AG10803 (cell line): ENCODE data around the gene ADSS1.

Experiments
- DNase-seq: peaks from one replicate; pipeline ENCODE4 v3.0.0; 2010; ENCODE audit warnings: low read depth
- H3K4me3 ChIP-seq: 2 replicates; pipeline ENCODE4 v1.5.1; 2011; ENCODE audit warnings: mild to moderate bottlenecking, low read length, control low read depth
- TF ChIP-seq, protein P1 (sequence below): conservative IDR thresholded peaks from 2 replicates; pipeline ENCODE4 v1.5.1; 2011; ENCODE audit warnings: mild to moderate bottlenecking, low read length, control low read depth, inconsistent platforms

ADSS1 gene

DNA sequence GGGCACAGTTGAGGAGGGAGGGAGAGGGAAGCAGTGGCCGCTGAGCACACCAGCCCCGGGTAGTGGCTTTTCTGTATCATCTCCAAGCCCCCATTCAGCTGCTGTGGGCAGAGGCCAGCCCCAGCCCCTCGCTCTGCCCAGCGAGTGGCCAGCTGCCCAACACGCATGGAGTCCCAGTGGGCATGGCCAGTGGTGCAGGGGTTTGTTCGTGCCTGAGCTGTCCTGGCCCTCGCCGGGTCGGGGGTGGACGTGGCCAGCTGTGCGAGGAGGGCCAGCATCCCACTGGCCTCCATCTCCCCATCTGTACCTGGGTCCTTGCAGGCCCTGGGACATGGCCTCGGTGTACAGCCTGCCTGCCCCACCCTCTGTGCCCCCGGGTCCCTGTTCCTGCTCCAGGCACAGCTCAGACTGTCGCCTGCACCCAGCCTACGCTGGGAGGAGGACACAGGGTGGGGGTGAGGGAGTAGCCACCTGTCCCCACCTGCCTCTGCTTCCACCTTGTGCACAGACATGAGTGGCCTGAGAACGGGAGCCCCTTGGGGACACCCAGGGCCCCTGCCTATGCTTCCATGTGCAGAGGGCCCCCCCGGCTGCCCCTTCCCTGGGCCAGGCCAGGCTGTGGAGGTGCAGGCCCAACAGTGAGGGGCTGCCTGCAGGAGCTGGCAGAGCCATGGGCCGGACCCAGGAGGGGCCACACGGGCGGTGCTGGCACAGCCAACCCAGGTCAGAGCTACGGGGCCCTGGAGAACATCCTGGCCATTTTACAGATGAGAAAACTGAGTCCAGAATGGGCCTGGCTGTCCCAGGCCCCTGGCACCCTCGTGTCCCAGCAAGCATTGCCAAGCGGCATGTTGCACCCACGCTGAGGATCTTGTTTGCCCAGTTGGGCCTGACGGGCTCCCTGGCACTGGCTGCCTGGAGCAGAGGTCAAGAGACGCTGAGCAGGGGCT is 30.3 kb upstream of the ADSS1 start:
- DNase-seq, result no peak
- TF ChIP-seq, protein P1, sequence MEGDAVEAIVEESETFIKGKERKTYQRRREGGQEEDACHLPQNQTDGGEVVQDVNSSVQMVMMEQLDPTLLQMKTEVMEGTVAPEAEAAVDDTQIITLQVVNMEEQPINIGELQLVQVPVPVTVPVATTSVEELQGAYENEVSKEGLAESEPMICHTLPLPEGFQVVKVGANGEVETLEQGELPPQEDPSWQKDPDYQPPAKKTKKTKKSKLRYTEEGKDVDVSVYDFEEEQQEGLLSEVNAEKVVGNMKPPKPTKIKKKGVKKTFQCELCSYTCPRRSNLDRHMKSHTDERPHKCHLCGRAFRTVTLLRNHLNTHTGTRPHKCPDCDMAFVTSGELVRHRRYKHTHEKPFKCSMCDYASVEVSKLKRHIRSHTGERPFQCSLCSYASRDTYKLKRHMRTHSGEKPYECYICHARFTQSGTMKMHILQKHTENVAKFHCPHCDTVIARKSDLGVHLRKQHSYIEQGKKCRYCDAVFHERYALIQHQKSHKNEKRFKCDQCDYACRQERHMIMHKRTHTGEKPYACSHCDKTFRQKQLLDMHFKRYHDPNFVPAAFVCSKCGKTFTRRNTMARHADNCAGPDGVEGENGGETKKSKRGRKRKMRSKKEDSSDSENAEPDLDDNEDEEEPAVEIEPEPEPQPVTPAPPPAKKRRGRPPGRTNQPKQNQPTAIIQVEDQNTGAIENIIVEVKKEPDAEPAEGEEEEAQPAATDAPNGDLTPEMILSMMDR, result no peak
- H3K4me3 ChIP-seq, result no peak overlapping the region

DNA sequence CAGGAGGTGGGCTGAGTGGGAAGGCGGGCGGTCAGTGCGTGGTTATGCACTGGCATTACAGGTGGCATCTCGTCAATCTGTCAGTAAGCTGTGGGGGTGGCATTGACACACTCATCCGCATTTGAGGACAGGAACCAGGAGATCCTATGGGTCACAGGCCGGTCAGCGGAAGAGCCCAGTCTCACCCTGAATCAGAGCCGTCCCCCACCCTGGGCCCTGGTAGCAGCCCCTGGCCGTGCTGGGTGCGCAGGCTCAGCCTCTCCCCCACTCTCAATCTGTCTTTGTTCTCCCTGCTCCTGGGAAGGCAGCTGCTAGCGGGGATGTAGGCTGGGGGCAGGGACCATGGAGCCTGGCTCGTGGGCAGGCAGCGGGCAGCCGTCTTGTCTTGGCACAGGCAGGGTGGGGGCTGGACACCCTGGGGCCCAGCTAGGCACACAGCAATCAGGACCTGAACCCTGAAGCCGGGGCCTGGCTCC is 29.5 kb upstream of the ADSS1 start:
- H3K4me3 ChIP-seq, result no peak overlapping the region
- TF ChIP-seq, protein P1, result no peak
- DNase-seq, result no peak

DNA sequence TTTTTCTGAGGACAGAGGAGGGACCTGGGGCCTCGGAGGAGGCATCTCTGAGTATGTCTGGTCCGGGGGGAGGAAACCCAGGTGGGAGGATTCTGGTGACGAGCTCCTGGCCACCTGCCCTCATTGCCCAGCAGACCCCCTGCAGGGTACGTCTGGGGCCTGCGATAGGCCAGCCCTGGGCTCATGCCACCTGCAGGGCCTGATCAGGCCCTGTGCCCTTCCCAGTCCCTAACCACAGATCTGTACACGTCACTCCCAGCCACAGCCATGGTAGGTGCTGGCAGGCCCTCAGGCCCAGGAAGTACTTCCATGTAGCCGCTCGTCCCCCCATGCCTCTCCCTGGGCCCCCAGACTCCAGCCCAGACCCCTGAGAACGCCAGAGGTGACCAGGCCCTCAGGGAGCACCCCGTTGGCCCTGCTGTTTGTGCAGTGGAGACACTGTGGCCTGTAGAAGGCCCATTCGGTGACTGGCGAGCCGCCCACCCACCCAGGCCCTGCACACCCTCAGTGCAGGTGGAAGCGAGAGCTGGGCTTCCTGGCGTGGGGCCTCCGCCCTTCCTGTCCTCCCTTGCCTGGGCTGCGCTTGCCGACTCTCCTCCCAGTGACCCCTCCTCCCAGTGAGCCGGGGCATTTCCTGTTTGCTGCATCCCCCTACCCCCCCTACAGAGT is 28.9 kb upstream of the ADSS1 start:
- H3K4me3 ChIP-seq, result no peak overlapping the region
- no peak for DNase-seq
- TF ChIP-seq, protein P1, result no peak

DNA sequence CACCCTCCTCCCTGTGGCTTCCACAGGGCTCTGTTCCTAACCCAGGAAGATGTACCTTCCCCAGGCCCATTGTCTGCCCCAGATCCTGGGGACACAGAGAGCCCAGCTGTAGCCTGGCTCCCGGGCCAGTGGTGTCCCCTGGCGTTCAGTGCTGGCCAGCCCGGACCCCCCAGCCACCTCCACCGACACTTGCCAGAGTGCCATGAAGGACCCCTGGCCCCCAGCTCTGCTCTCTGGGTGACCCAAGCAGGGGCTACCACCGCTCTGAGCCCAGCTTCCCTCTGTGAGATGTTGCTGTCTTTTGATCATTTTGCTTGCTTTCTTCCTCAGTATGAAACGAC is 28.4 kb upstream of the ADSS1 start:
- no peak overlapping the region for H3K4me3 ChIP-seq
- no peak for DNase-seq
- TF ChIP-seq, protein P1, result no peak

DNA sequence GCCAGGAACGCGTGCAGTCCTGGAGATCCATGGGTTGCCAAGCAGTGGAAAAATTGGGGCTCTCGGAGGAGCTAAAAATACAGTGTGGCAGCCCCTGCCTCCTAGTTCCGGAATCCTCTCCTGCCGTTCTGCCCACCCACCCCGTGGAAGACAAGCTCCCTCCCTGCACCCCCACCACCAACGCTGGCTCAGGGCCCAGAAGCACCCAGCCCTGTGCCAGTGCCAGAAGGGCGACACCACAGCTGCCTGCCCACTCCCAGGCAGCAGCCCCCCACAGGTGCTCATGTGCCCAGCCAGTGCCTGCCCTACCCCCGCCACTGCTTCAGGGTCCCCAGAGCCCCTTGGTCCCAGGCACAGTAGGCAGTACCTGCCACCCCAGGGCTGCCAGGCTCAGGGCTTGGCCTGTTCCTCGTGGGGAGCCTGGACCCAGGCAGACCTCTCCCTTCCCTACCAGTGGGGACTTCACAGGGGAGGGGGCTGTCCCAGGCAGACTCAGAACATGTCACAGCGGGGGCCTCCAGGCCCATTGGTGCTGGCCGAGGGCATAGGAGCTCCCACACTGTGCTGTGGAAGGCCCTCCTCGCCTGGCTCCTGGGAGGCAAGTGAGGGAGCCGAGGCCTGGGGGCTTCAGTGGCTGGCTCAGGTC is 27.2 kb upstream of the ADSS1 start:
- H3K4me3 ChIP-seq, result no peak overlapping the region
- DNase-seq, result no peak
- TF ChIP-seq, protein P1, result no peak

DNA sequence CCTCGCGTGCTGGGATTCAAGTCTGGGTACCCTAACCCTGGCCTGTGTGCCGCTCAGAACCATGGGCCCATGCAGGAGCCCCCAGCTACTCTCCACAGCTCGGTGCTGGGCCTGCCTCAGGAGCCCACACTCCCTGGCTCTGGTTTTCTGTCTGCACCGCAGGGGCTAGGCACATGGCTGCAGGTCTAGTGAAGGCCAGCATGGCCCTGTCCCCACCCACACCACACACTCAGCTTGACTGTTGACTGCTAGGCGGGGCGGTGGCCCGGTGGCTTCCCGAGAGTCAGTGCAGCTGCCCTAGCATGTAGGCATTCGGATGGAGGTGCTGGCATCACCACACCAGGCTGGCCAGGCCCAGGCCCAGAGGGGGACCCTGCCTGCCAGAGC is 26.7 kb upstream of the ADSS1 start:
- no peak for DNase-seq
- no peak overlapping the region for H3K4me3 ChIP-seq
- TF ChIP-seq, protein P1, result no peak
